Stomach (tissue), 9 donors: ENCODE measurements around the gene RPUSD4. TPM values are rescaled to one million over a fixed set of nuclear protein-coding genes. Genes with fewer than 3 reads are reported as not detected.

Experiments used
- DNase-seq, 2 donors: peaks; one replicate each; pipeline versions ENCODE4 v3.0.0 to v3.0.0-alpha.2; 2013 to 2019
- H3K27ac ChIP-seq, 5 donors: fragments of 200-600 bp in 4 of 5; sonication (generic) in 4 of 5; one replicate each; pipeline ENCODE4 v1.5.1; 2013 to 2019; ENCODE audit warnings: mild to moderate bottlenecking in 1 of 5, moderate library complexity in 1 of 5
- H3K27me3 ChIP-seq, 3 donors: fragments of 200-600 bp; sonication (generic); one replicate each; pipeline ENCODE4 v1.5.1; 2017 to 2019; ENCODE audit warnings: mixed run types in 1 of 3
- H3K36me3 ChIP-seq, 4 donors: fragments of 200-600 bp; sonication (generic); 1 replicate in 3 of 4; 2 replicates in 1 of 4; pipeline ENCODE4 v1.5.1; 2016 to 2019
- H3K4me1 ChIP-seq, 4 donors: fragments of 200-600 bp; sonication (generic); one replicate each; pipeline ENCODE4 v1.5.1; 2016 to 2019
- H3K4me3 ChIP-seq, 4 donors: fragments of 200-600 bp; sonication (generic) in 3 of 4; one replicate each; pipeline ENCODE4 v1.5.1; 2016 to 2019; ENCODE audit warnings: mild to moderate bottlenecking in 1 of 4
- H3K9me3 ChIP-seq, 4 donors: fragments of 200-600 bp; sonication (generic); one replicate each; pipeline ENCODE4 v1.5.1; 2016 to 2019
- CTCF ChIP-seq, 7 experiments: fragments of 450-650 bp in 4 of 7; fragments of 200-600 bp in 3 of 7; sonication (generic) in 3 of 7; IDR thresholded peaks; one replicate each; pipeline ENCODE4 v1.5.1; 2016 to 2019; ENCODE audit warnings: antibody characterized with exemption in 7 of 7, control low read depth in 2 of 7, mild to moderate bottlenecking in 1 of 7
- EP300 ChIP-seq: sonication (generic); formaldehyde crosslinking; IDR thresholded peaks from one replicate; pipeline ENCODE4 v1.6.1; 2017; ENCODE audit warnings: antibody characterized with exemption
- POLR2A ChIP-seq, 4 donors: fragments of 450-650 bp; IDR thresholded peaks; one replicate each; pipeline ENCODE4 v1.6.1; 2016; ENCODE audit warnings: antibody characterized with exemption in 4 of 4, control low read depth in 2 of 4, mild to moderate bottlenecking in 1 of 4, moderate library complexity in 1 of 4
- POLR2AphosphoS5 ChIP-seq, 3 donors: sonication (generic); formaldehyde crosslinking; IDR thresholded peaks; one replicate each; pipeline ENCODE4 v1.6.1; 2016; ENCODE audit warnings: antibody characterized with exemption in 3 of 3
- WGBS, 5 donors: extraction: QIAGEN DNeasy Blood & Tissue Kit in 3 of 5; methylation state at CpG; one replicate each; pipeline versions ENCODE4 v1.1.5 to v1.1.7; 2013 to 2018; 5-methylcytosine and 5-hydroxymethylcytosine counted together
- intact Hi-C: fragments of 100-400 bp; cut with DNase I; formaldehyde crosslinking; loops from one replicate; pipeline ENCODE4 v1.15.1; 2023; ENCODE audit warnings: low total_unique reads
- polyA plus RNA-seq, 3 donors: library from polyadenylated mRNA; stranded (reverse); fragments of 200-250 nt; gene quantifications; one replicate each; pipeline ENCODE4 v1.2.3, GENCODE V29; 2013
- total RNA-seq, 5 donors: library from RNA; depleted of rRNA; stranded (reverse); fragments of >200 nt; gene quantifications; one replicate each; pipeline versions ENCODE4 v1.1.0 to v1.2.3, GENCODE V29; 2014 to 2016
- donor health status: healthy with polysubstance abuse.
- donor health status: Bipolar disorder and iron deficiency.
- donor health status: healthy.

The RPUSD4 gene
- total and polyA plus RNA-seq, 8 donors: 16.8 to 63.4 (median 25.2) TPM

- H3K4me1 ChIP-seq: peaks cover 0 to 18% (median 8%) of the 10 kb centered on the region in 4 donors
- H3K36me3 ChIP-seq: peaks cover 52 to 92% (median 91%) of the 10 kb centered on the region in 4 donors
- no peak overlapping the region for H3K4me3 ChIP-seq
- no peak for DNase-seq
- peaks cover 0 to 5% (median 0%) of the 10 kb centered on the region in 4 donors for H3K9me3 ChIP-seq
- TF ChIP-seq POLR2AphosphoS5 (IDR thresholded peaks at IDR 0.05) (no peak), POLR2A (IDR thresholded peaks at IDR 0.05) (no peak), EP300 (no peak), CTCF (IDR thresholded peaks at IDR 0.05) (no peak)
- 77 to 96% (median 81%) methylated on average over 5 of the region's 5 CpGs for WGBS, 5 donors
- H3K27ac ChIP-seq: no peak overlapping the region
- intact Hi-C loops: loop anchor here (5.0 to 10.0 kb wide), 2 partner anchors 134 to 256 kb away; partner anchors contain the start of gene CDON
- H3K27me3 ChIP-seq: no peaks in the 10 kb centered on the region
Observed at GRCh38 chr11:126198648-126199047, 12.8 kb downstream of the RPUSD4 start.

GRCh38 chr11:126197277-126197939 is 14.0 kb downstream of the RPUSD4 start:
- TF ChIP-seq EP300 (no peak), POLR2AphosphoS5 (IDR thresholded peaks at IDR 0.05) (peak in 1 of 3 donors; percentile 13)
- peak in 1 of 2 donors; percentile 34 for DNase-seq
- peaks cover 46 to 92% (median 91%) of the 10 kb centered on the region in 4 donors for H3K36me3 ChIP-seq
- no peaks in the 10 kb centered on the region for H3K27me3 ChIP-seq
- intact Hi-C loops: loop anchor here (5.0 to 10.0 kb wide), 2 partner anchors 133 to 255 kb away; partner anchors contain the start of gene CDON
- no peak overlapping the region for H3K27ac ChIP-seq
- peaks cover 0 to 5% (median 0%) of the 10 kb centered on the region in 4 donors for H3K9me3 ChIP-seq
- 80 to 94% (median 82%) methylated on average over 7 of the region's 7 CpGs for WGBS, 5 donors
- peaks cover 0 to 17% (median 6%) of the 10 kb centered on the region in 4 donors for H3K4me1 ChIP-seq
- no peak overlapping the region for H3K4me3 ChIP-seq

- TF ChIP-seq POLR2A (IDR thresholded peaks at IDR 0.05) (no peak), POLR2AphosphoS5 (IDR thresholded peaks at IDR 0.05) (no peak), CTCF (IDR thresholded peaks at IDR 0.05) (no peak), EP300 (no peak)
- 77 to 96% (median 95%) methylated on average over 3 of the region's 3 CpGs for WGBS, 5 donors
- Histone ChIP-seq H3K9me3 (peaks cover 0 to 5% (median 0%) of the 10 kb centered on the region in 4 donors), H3K27me3 (no peaks in the 10 kb centered on the region), H3K36me3 (peaks cover 36 to 91% (median 90%) of the 10 kb centered on the region in 4 donors), H3K4me1 (peaks cover 0 to 17% (median 3%) of the 10 kb centered on the region in 4 donors), H3K4me3 (no peak overlapping the region), H3K27ac (no peak overlapping the region)
- no peak for DNase-seq
- intact Hi-C loops: loop anchor here (5.0 to 10.0 kb wide), 2 partner anchors 130 to 253 kb away; partner anchors contain the start of gene CDON
Observed at GRCh38 chr11:126195119-126195518, 16.3 kb downstream of the RPUSD4 start.

GRCh38 chr11:126194121-126194543 is 17.3 kb downstream of the RPUSD4 start:
- intact Hi-C loops: loop anchor here (10.0 kb wide), 1 partner anchor 129 kb away; the partner anchor contains the start of gene CDON
- no peak for TF ChIP-seq EP300
- peak in 5 of 7 experiments; percentile 47 to 78 (median 64) for TF ChIP-seq CTCF (IDR thresholded peaks at IDR 0.05)
- H3K9me3 ChIP-seq: peaks cover 0 to 5% (median 0%) of the 10 kb centered on the region in 4 donors
- peak; percentile 34 to 81 for DNase-seq
- 34 to 50% (median 45%) methylated on average over 9 of the region's 9 CpGs for WGBS, 5 donors
- peaks cover 0 to 17% (median 3%) of the 10 kb centered on the region in 4 donors for H3K4me1 ChIP-seq
- peaks cover 30 to 91% (median 90%) of the 10 kb centered on the region in 4 donors for H3K36me3 ChIP-seq
- no peaks in the 10 kb centered on the region for H3K27me3 ChIP-seq
- no peak overlapping the region for H3K27ac ChIP-seq
- H3K4me3 ChIP-seq: no peak overlapping the region
